GM12878 (cell line): ENCODE results near the gene BRD9. TPM values are rescaled to one million over a fixed set of nuclear protein-coding genes. Genes with fewer than 3 reads are reported as not detected.

Source experiments
- ATF3 ChIP-seq: IDR thresholded peaks from 2 replicates; pipeline ENCODE4 v1.6.1; 2011; ENCODE audit warnings: low read depth, mild to moderate bottlenecking, low read length, moderate library complexity, borderline replicate concordance; ENCODE audit errors: extremely low read depth
- BCLAF1 ChIP-seq: fragments of 450-650 bp; IDR thresholded peaks from 2 replicates; pipeline ENCODE4 v1.6.1; 2017; ENCODE audit warnings: antibody characterized with exemption, mild to moderate bottlenecking, moderate library complexity
- CBFB ChIP-seq: IDR thresholded peaks from 2 replicates; pipeline ENCODE4 v1.6.1; 2016; ENCODE audit warnings: antibody characterized with exemption, low read depth
- CEBPZ ChIP-seq: fragments of 150-350 bp; IDR thresholded peaks from 2 replicates; pipeline ENCODE4 v1.6.1; 2016; ENCODE audit warnings: low read depth, low read length
- HDAC2 ChIP-seq: fragments of 200-600 bp; sonication (generic); IDR thresholded peaks from 2 replicates; pipeline ENCODE4 v1.6.1; 2017
- IRF3 ChIP-seq: fragments of 450-650 bp; IDR thresholded peaks from 2 replicates; pipeline ENCODE4 v1.6.1; 2014; ENCODE audit warnings: mild to moderate bottlenecking
- PAX8 ChIP-seq: fragments of 450-650 bp; IDR thresholded peaks from 2 replicates; pipeline ENCODE4 v1.6.1; 2017; ENCODE audit warnings: mild to moderate bottlenecking, moderate library complexity
- POLR2AphosphoS5 ChIP-seq: IDR thresholded peaks from 2 replicates; pipeline ENCODE4 v1.6.1; 2011; ENCODE audit warnings: mild to moderate bottlenecking, low read length, inconsistent platforms
- RELA ChIP-seq: fragments of 450-650 bp; IDR thresholded peaks from 2 replicates; pipeline ENCODE4 v1.8.0; 2014; ENCODE audit warnings: borderline replicate concordance; ENCODE audit not compliant: partially characterized antibody
- SREBF1 ChIP-seq: IDR thresholded peaks from 2 replicates; pipeline ENCODE4 v1.6.1; 2012; ENCODE audit warnings: mild to moderate bottlenecking, low read length
- TCF12 ChIP-seq: IDR thresholded peaks from 2 replicates; pipeline ENCODE4 v1.6.1; 2011; ENCODE audit warnings: low read depth, mild to moderate bottlenecking, low read length
- TCF3 ChIP-seq: IDR thresholded peaks from 2 replicates; pipeline ENCODE4 v1.6.1; 2012; ENCODE audit warnings: low read depth, mild to moderate bottlenecking, low read length, borderline replicate concordance; ENCODE audit not compliant: insufficient read depth
- ZBTB40 ChIP-seq: fragments of 450-650 bp; IDR thresholded peaks from 2 replicates; pipeline ENCODE4 v1.6.1; 2016; ENCODE audit warnings: mild to moderate bottlenecking, moderate library complexity, borderline replicate concordance
- ZNF207 ChIP-seq: fragments of 450-650 bp; IDR thresholded peaks from 2 replicates; pipeline ENCODE4 v1.6.1; 2014; ENCODE audit warnings: antibody characterized with exemption, mild to moderate bottlenecking, borderline replicate concordance
- ZNF384 ChIP-seq: IDR thresholded peaks from 2 replicates; pipeline ENCODE4 v1.6.1; 2012; ENCODE audit warnings: low read depth, mild to moderate bottlenecking, low read length, improper control_type of control experiment, borderline replicate concordance
- polyA plus RNA-seq, 11 experiments: library from polyadenylated mRNA; depleted of rRNA in 4 of 11; unstranded in 6 of 11; stranded (reverse) in 5 of 11; fragments of >200 nt; fragmentation: Nextera tagmentation in 4 of 11; fragmentation: Illumina TruSeq in 1 of 11; extraction: Ambion mirVana in 4 of 11; extraction: Trizol in 1 of 11; gene quantifications; 1 replicate in 1 of 11; 2 replicates in 10 of 11; pipeline versions ENCODE4 v1.2.1 to v1.2.3, GENCODE V29; 2011 to 2016; ENCODE audit warnings: inconsistent platforms in 2 of 11, missing spikeins in 2 of 11, low read depth in 1 of 11
- total RNA-seq, 4 experiments: library from RNA; depleted of rRNA in 3 of 4; stranded (reverse); fragments of >200 nt in 3 of 4; fragmentation: Illumina TruSeq in 1 of 4; extraction: Trizol in 1 of 4; gene quantifications; 2 replicates each; pipeline versions ENCODE4 v1.2.1 to v1.2.3, GENCODE V29; 2013 to 2021

BRD9 gene
- total and polyA plus RNA-seq, 10 of the 15 experiments (the other 5 are each of a cell fraction or from before 2014, with no cell fraction given): 2.0 to 48.6 (median 32.4) TPM

GRCh38 chr5:892394-893136 lies at the start of gene BRD9, which contains the start of gene TRIP13 (continued):
- TF ChIP-seq CEBPZ (no peak), CBFB (no peak), POLR2AphosphoS5 (peak; percentile 81), ZNF207 (peak; percentile 94; the same call in 1 of the 2 replicates), TCF3 (peak; percentile 34; the same call in 1 of the 2 replicates), HDAC2 (peak; percentile 86; the same call in 1 of the 2 replicates), BCLAF1 (no peak), PAX8 (no peak), IRF3 (0 out of 2 replicates have a peak, but pooled peaks have one; percentile 52), SREBF1 (peak; percentile 75), RELA (peak; percentile 31), ZBTB40 (peak; percentile 53), ATF3 (no peak), TCF12 (peak; percentile 75; the same call in 1 of the 2 replicates), ZNF384 (no peak)
